ENCODE data around the gene PSMD13.

The PSMD13 gene

GRCh38 chr11:198236-198806 lies 38.5 kb upstream of the PSMD13 start:
- DNase-seq (ENCODE audit: low read depth, low spot score): no peak
- H3K4me1 ChIP-seq (ENCODE audit: control insufficient read depth, insufficient read depth, low read length): no peaks in the 10 kb centered on the region
- no peak overlapping the region for H3K27ac ChIP-seq (ENCODE audit: low read length)
- no peaks in the 10 kb centered on the region for H3K36me3 ChIP-seq (ENCODE audit: control insufficient read depth, insufficient read depth, low read length)
- WGBS (ENCODE audit: insufficient coverage, insufficient read length): no CpG with 5 or more reads among the region's 21 CpGs
- no peaks in the 10 kb centered on the region for H3K27me3 ChIP-seq (ENCODE audit: control insufficient read depth, insufficient read depth, low read length)
- H3K4me3 ChIP-seq (ENCODE audit: low read length): no peak overlapping the region
- peaks cover 2% of the 10 kb centered on the region; the same call in 1 of the 2 replicates for H3K9me3 ChIP-seq (ENCODE audit: control insufficient read depth, insufficient read depth, low read length)

GRCh38 chr11:199004-199581 lies 37.7 kb upstream of the PSMD13 start:
- no peak for DNase-seq (ENCODE audit: low read depth, low spot score)
- Histone ChIP-seq H3K27me3 (ENCODE audit: control insufficient read depth, insufficient read depth, low read length) (no peaks in the 10 kb centered on the region), H3K9me3 (ENCODE audit: control insufficient read depth, insufficient read depth, low read length) (peaks cover 2% of the 10 kb centered on the region; the same call in 1 of the 2 replicates), H3K36me3 (ENCODE audit: control insufficient read depth, insufficient read depth, low read length) (no peaks in the 10 kb centered on the region), H3K27ac (ENCODE audit: low read length) (no peak overlapping the region), H3K4me1 (ENCODE audit: control insufficient read depth, insufficient read depth, low read length) (no peaks in the 10 kb centered on the region), H3K4me3 (ENCODE audit: low read length) (no peak overlapping the region)
- no CpG with 5 or more reads among the region's 13 CpGs for WGBS (ENCODE audit: insufficient coverage, insufficient read length)

GRCh38 chr11:199782-200181 lies 37.0 kb upstream of the PSMD13 start:
- DNase-seq (ENCODE audit: low read depth, low spot score): no peak
- Histone ChIP-seq H3K36me3 (ENCODE audit: control insufficient read depth, insufficient read depth, low read length) (no peaks in the 10 kb centered on the region), H3K27ac (ENCODE audit: low read length) (no peak overlapping the region), H3K4me3 (ENCODE audit: low read length) (no peak overlapping the region), H3K4me1 (ENCODE audit: control insufficient read depth, insufficient read depth, low read length) (no peaks in the 10 kb centered on the region), H3K9me3 (ENCODE audit: control insufficient read depth, insufficient read depth, low read length) (peaks cover 2% of the 10 kb centered on the region; the same call in 1 of the 2 replicates), H3K27me3 (ENCODE audit: control insufficient read depth, insufficient read depth, low read length) (no peaks in the 10 kb centered on the region)
- WGBS (ENCODE audit: insufficient coverage, insufficient read length): no CpG with 5 or more reads among the region's 8 CpGs

- Histone ChIP-seq H3K4me3 (ENCODE audit: low read length) (no peak overlapping the region), H3K9me3 (ENCODE audit: control insufficient read depth, insufficient read depth, low read length) (peaks cover 2% of the 10 kb centered on the region; the same call in 1 of the 2 replicates), H3K27me3 (ENCODE audit: control insufficient read depth, insufficient read depth, low read length) (no peaks in the 10 kb centered on the region), H3K27ac (ENCODE audit: low read length) (no peak overlapping the region), H3K36me3 (ENCODE audit: control insufficient read depth, insufficient read depth, low read length) (0 out of 2 replicates have a peak, but pooled peaks cover 2% of the 10 kb centered on the region), H3K4me1 (ENCODE audit: control insufficient read depth, insufficient read depth, low read length) (no peaks in the 10 kb centered on the region)
- no peak for DNase-seq (ENCODE audit: low read depth, low spot score)
- no CpG with 5 or more reads among the region's 13 CpGs for WGBS (ENCODE audit: insufficient coverage, insufficient read length)
Measured at GRCh38 chr11:200224-201003, 36.4 kb upstream of the PSMD13 start.

GRCh38 chr11:201966-202365 lies 34.8 kb upstream of the PSMD13 start:
- Histone ChIP-seq H3K36me3 (ENCODE audit: control insufficient read depth, insufficient read depth, low read length) (0 out of 2 replicates have a peak, but pooled peaks cover 4% of the 10 kb centered on the region), H3K4me1 (ENCODE audit: control insufficient read depth, insufficient read depth, low read length) (no peaks in the 10 kb centered on the region)

GRCh38 chr11:202490-202889 lies 34.3 kb upstream of the PSMD13 start:
- H3K27me3 ChIP-seq (ENCODE audit: control insufficient read depth, insufficient read depth, low read length): no peaks in the 10 kb centered on the region
- H3K4me3 ChIP-seq (ENCODE audit: low read length): no peak overlapping the region
- 0 out of 2 replicates have a peak, but pooled peaks cover 4% of the 10 kb centered on the region for H3K36me3 ChIP-seq (ENCODE audit: control insufficient read depth, insufficient read depth, low read length)
- no peaks in the 10 kb centered on the region for H3K4me1 ChIP-seq (ENCODE audit: control insufficient read depth, insufficient read depth, low read length)
- peaks cover 2% of the 10 kb centered on the region; the same call in 1 of the 2 replicates for H3K9me3 ChIP-seq (ENCODE audit: control insufficient read depth, insufficient read depth, low read length)
- no peak for DNase-seq (ENCODE audit: low read depth, low spot score)
- no CpG with 5 or more reads among the region's 8 CpGs for WGBS (ENCODE audit: insufficient coverage, insufficient read length)
- H3K27ac ChIP-seq (ENCODE audit: low read length): no peak overlapping the region

More at GRCh38 chr11:201966-202365, 34.8 kb upstream of the PSMD13 start:
- Histone ChIP-seq H3K27me3 (ENCODE audit: control insufficient read depth, insufficient read depth, low read length) (no peaks in the 10 kb centered on the region), H3K4me3 (ENCODE audit: low read length) (no peak overlapping the region), H3K9me3 (ENCODE audit: control insufficient read depth, insufficient read depth, low read length) (peaks cover 2% of the 10 kb centered on the region; the same call in 1 of the 2 replicates), H3K27ac (ENCODE audit: low read length) (no peak overlapping the region)
- DNase-seq (ENCODE audit: low read depth, low spot score): no peak
- no CpG with 5 or more reads among the region's 15 CpGs for WGBS (ENCODE audit: insufficient coverage, insufficient read length)

GRCh38 chr11:203056-203944 lies 33.5 kb upstream of the PSMD13 start:
- no peak overlapping the region for H3K4me3 ChIP-seq (ENCODE audit: low read length)
- no peak overlapping the region for H3K27ac ChIP-seq (ENCODE audit: low read length)
- no peaks in the 10 kb centered on the region for H3K9me3 ChIP-seq (ENCODE audit: control insufficient read depth, insufficient read depth, low read length)
- no CpG with 5 or more reads among the region's 7 CpGs for WGBS (ENCODE audit: insufficient coverage, insufficient read length)
- no peak for DNase-seq (ENCODE audit: low read depth, low spot score)
- H3K36me3 ChIP-seq (ENCODE audit: control insufficient read depth, insufficient read depth, low read length): 0 out of 2 replicates have a peak, but pooled peaks cover 4% of the 10 kb centered on the region
- no peaks in the 10 kb centered on the region for H3K27me3 ChIP-seq (ENCODE audit: control insufficient read depth, insufficient read depth, low read length)
- H3K4me1 ChIP-seq (ENCODE audit: control insufficient read depth, insufficient read depth, low read length): no peaks in the 10 kb centered on the region

- Histone ChIP-seq H3K36me3 (ENCODE audit: control insufficient read depth, insufficient read depth, low read length) (0 out of 2 replicates have a peak, but pooled peaks cover 4% of the 10 kb centered on the region), H3K4me3 (ENCODE audit: low read length) (no peak overlapping the region), H3K27me3 (ENCODE audit: control insufficient read depth, insufficient read depth, low read length) (no peaks in the 10 kb centered on the region), H3K4me1 (ENCODE audit: control insufficient read depth, insufficient read depth, low read length) (no peaks in the 10 kb centered on the region), H3K27ac (ENCODE audit: low read length) (no peak overlapping the region), H3K9me3 (ENCODE audit: control insufficient read depth, insufficient read depth, low read length) (no peaks in the 10 kb centered on the region)
- DNase-seq (ENCODE audit: low read depth, low spot score): no peak
- no CpG with 5 or more reads among the region's 4 CpGs for WGBS (ENCODE audit: insufficient coverage, insufficient read length)
Measured at GRCh38 chr11:203945-204586, 32.7 kb upstream of the PSMD13 start.

GRCh38 chr11:204587-205109 lies 32.1 kb upstream of the PSMD13 start:
- Histone ChIP-seq H3K27me3 (ENCODE audit: control insufficient read depth, insufficient read depth, low read length) (no peaks in the 10 kb centered on the region), H3K9me3 (ENCODE audit: control insufficient read depth, insufficient read depth, low read length) (no peaks in the 10 kb centered on the region), H3K27ac (ENCODE audit: low read length) (no peak overlapping the region), H3K4me1 (ENCODE audit: control insufficient read depth, insufficient read depth, low read length) (peaks cover 3% of the 10 kb centered on the region; the same call in 1 of the 2 replicates), H3K36me3 (ENCODE audit: control insufficient read depth, insufficient read depth, low read length) (0 out of 2 replicates have a peak, but pooled peaks cover 4% of the 10 kb centered on the region), H3K4me3 (ENCODE audit: low read length) (no peak overlapping the region)
- no CpG with 5 or more reads among the region's 12 CpGs for WGBS (ENCODE audit: insufficient coverage, insufficient read length)
- DNase-seq (ENCODE audit: low read depth, low spot score): no peak
